Activated CD4-positive, alpha-beta T cell treated with anti-CD3 and anti-CD28 coated beads for 1 hour (primary cell): ENCODE results near the gene MLC1.

Experiments used
- DNase-seq: peaks from one replicate; pipeline ENCODE4 v3.0.0-alpha.2; 2020

MLC1 gene

GRCh38 chr22:50057278-50058060 is 27.8 kb downstream of the MLC1 start:
- no peak for DNase-seq

- DNase-seq = no peak
Measured at GRCh38 chr22:50056214-50056972, 28.8 kb downstream of the MLC1 start.

- DNase-seq = no peak
Measured at GRCh38 chr22:50053861-50054260, 31.4 kb downstream of the MLC1 start.

- no peak for DNase-seq
Measured at GRCh38 chr22:50051930-50052329, 33.3 kb downstream of the MLC1 start.

- DNase-seq = no peak
Measured at GRCh38 chr22:50049299-50050195, 35.7 kb downstream of the MLC1 start.

GRCh38 chr22:50048836-50049235 is 36.4 kb downstream of the MLC1 start:
- DNase-seq = no peak

- DNase-seq = no peak
Measured at GRCh38 chr22:50048061-50048765, 37.0 kb downstream of the MLC1 start.

- DNase-seq = no peak
Measured at GRCh38 chr22:50047346-50047745, 37.9 kb downstream of the MLC1 start.

- no peak for DNase-seq
Measured at GRCh38 chr22:50046481-50047245, 38.6 kb downstream of the MLC1 start.

GRCh38 chr22:50046019-50046415 is 39.2 kb downstream of the MLC1 start:
- no peak for DNase-seq

GRCh38 chr22:50045211-50046018 is 39.8 kb downstream of the MLC1 start:
- no peak for DNase-seq

GRCh38 chr22:50044485-50045118 is 40.6 kb downstream of the MLC1 start:
- DNase-seq = no peak

GRCh38 chr22:50041361-50042065 is 43.7 kb downstream of the MLC1 start:
- no peak for DNase-seq

- no peak for DNase-seq
Measured at GRCh38 chr22:50040717-50041116, 44.5 kb downstream of the MLC1 start.

- DNase-seq = no peak
Measured at GRCh38 chr22:50039669-50040443, 45.4 kb downstream of the MLC1 start.

- DNase-seq = no peak
Measured at GRCh38 chr22:50035976-50036724, 49.1 kb downstream of the MLC1 start.

- DNase-seq = no peak
Measured at GRCh38 chr22:50035131-50035881, 49.9 kb downstream of the MLC1 start.
